Urinary bladder (tissue), 4 donors: ENCODE data around the gene SLC2A1. TPM values are rescaled to one million over a fixed set of nuclear protein-coding genes. Genes with fewer than 3 reads are reported as not detected.

Source experiments
- DNase-seq: peaks from one replicate; pipeline ENCODE4 v3.0.0-alpha.2; 2015; ENCODE audit errors: extremely low spot score
- H3K27ac ChIP-seq: one replicate; pipeline ENCODE4 v1.5.1; 2013; ENCODE audit warnings: low read depth, mild to moderate bottlenecking, moderate library complexity
- H3K36me3 ChIP-seq: one replicate; pipeline ENCODE4 v1.6.1; 2013; ENCODE audit warnings: mild to moderate bottlenecking, moderate library complexity; ENCODE audit not compliant: insufficient read depth
- H3K4me1 ChIP-seq: one replicate; pipeline ENCODE4 v1.6.1; 2013; ENCODE audit warnings: mild to moderate bottlenecking, moderate library complexity; ENCODE audit not compliant: insufficient read depth
- H3K4me3 ChIP-seq: one replicate; pipeline ENCODE4 v1.5.1; 2013; ENCODE audit warnings: low read depth, low read length
- WGBS: extraction: QIAGEN DNeasy Blood & Tissue Kit; methylation state at CpG from one replicate; pipeline ENCODE4 v1.1.7; 2013; 5-methylcytosine and 5-hydroxymethylcytosine counted together
- polyA plus RNA-seq: library from polyadenylated mRNA; stranded (reverse); fragments of 200-250 nt; gene quantifications from one replicate; pipeline ENCODE4 v1.2.3, GENCODE V29; 2013
- total RNA-seq: library from RNA; depleted of rRNA; stranded (reverse); fragments of >200 nt; gene quantifications from one replicate; pipeline ENCODE4 v1.2.3, GENCODE V29; 2014
- donor health status: healthy with polysubstance abuse.
- donor health status: healthy.

Gene SLC2A1
- total and polyA plus RNA-seq, 2 donors = 56.1 to 78.5 TPM

DNA sequence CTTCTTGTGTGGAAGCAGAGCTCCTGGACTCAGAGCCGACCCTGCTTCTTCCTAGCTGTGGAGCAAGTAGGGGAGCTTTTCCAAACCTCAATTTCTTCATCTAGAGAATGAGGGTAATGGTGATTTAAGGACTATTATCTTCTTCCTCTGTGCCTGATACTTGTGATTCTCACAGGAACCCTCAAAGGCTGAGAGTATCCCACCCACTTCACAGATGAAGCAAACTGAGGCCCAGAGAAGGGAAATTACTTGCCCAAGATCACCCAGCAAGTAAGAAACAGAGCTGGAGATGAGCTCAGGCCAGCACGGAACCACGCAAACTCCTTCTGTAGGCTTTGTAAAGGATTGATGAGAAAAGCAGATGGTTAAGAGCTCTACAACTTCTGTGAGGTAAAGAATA, 15.1 kb upstream of the SLC2A1 start:
- H3K36me3 ChIP-seq = no peaks in the 10 kb centered on the region
- WGBS = 94% methylated on average over 3 of the region's 3 CpGs
- DNase-seq = no peak
- no peak overlapping the region for H3K27ac ChIP-seq
- no peaks in the 10 kb centered on the region for H3K4me1 ChIP-seq
- H3K4me3 ChIP-seq = no peak overlapping the region

- 72% methylated on average over 11 of the region's 11 CpGs for WGBS
- no peaks in the 10 kb centered on the region for H3K4me1 ChIP-seq
- DNase-seq = no peak
- no peak overlapping the region for H3K27ac ChIP-seq
- no peaks in the 10 kb centered on the region for H3K36me3 ChIP-seq
- no peak overlapping the region for H3K4me3 ChIP-seq
Observed at GRCh38 chr1:42973286-42973685, 14.6 kb upstream of the SLC2A1 start.

DNA sequence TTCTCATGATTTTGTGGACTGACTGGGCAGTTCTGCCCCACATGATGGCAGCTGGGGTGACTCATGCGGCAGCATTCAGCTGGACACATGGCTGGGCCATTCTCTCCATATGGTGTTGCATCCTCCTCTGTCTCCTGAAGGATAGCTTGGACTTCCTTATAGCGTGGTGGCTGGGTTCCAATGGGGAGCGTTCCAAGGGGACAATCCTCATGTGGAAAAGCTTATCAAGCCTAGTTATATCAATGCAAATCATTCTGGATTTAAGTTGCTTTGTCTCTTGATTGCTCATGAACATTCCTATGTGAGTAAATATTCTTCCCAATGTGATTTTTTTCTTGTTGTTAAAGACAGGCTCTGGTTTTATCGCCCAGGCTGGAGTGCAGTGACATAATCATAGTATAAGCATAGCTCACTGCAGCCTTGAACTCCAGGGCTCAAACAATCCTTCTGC, 13.2 kb upstream of the SLC2A1 start:
- no peak overlapping the region for H3K4me3 ChIP-seq
- H3K36me3 ChIP-seq = no peaks in the 10 kb centered on the region
- H3K27ac ChIP-seq = no peak overlapping the region
- H3K4me1 ChIP-seq = no peaks in the 10 kb centered on the region
- 42% methylated on average over 4 of the region's 4 CpGs for WGBS
- no peak for DNase-seq

DNA sequence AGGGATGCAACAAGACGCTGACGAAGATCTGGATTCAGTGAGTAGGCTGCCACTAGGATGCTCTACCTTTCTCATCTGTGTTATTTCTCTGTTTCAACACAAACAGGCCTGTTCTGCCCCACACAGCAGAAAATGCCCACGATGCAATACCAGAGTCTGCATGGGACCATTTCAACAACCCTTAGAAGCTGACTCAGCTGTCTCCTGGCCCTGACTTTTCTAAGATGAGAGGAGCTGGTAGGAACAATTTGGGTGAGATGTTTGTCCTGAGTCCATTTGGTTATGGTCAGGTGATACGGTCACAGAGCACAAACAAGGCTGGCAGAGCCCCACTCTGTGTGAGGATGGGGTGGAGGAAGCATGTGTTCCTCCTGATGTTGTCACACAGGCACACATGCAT, 11.5 kb upstream of the SLC2A1 start:
- WGBS = 91% methylated on average over 4 of the region's 4 CpGs
- no peak overlapping the region for H3K4me3 ChIP-seq
- no peaks in the 10 kb centered on the region for H3K4me1 ChIP-seq
- no peak for DNase-seq
- no peak overlapping the region for H3K27ac ChIP-seq
- H3K36me3 ChIP-seq = no peaks in the 10 kb centered on the region

- H3K4me1 ChIP-seq = no peaks in the 10 kb centered on the region
- no peaks in the 10 kb centered on the region for H3K36me3 ChIP-seq
- no peak for DNase-seq
- no peak overlapping the region for H3K27ac ChIP-seq
- H3K4me3 ChIP-seq = no peak overlapping the region
- WGBS = 84% methylated on average over 3 of the region's 3 CpGs
Observed at GRCh38 chr1:42968654-42969053, 10.0 kb upstream of the SLC2A1 start.

DNA sequence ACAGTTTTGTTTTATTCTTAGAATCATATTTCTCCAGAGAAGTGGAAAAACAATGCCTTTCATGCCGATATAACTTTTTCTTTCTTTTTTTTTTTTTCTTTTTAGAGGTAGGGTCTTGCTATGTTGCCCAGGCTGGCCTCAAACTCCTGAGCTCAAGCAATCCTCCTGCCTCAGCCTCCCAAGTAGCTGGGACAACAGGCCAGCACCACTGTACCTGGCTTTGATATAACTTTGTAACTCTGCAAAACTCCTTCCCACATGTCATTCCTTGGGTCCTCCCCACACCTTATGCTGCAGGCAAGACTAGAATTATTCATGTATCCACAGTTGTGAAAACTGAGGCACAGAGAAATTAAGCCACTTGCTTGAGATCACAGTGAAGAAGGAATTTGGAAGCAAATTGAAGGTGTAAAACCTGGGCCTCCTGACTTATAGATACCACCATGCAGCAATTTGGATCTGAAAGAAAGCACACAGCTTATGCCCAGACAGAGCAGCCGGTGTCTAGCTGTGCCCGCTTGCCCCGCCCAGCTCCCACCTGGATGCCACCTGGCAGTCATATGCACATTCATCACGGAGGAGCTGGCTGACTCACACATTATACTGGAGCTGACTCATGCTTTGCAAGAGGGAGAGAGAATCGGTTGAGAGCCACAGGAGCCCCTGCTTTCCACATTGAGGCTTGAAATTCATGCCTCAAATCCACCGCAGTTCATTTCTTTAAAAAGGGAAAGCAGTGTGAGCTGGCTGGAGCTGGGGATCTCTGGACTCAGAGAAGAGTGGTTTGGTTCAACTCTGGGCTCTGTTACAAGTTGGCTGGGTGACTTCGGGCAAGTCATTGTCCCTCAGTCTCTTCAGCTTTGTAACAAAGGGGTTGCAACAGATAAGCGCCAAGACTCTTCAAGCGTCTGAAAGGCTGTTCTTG, 8.3 kb upstream of the SLC2A1 start:
- Histone ChIP-seq H3K4me1 (no peaks in the 10 kb centered on the region), H3K27ac (no peak overlapping the region), H3K4me3 (no peak overlapping the region), H3K36me3 (no peaks in the 10 kb centered on the region)
- 71% methylated on average over 10 of the region's 10 CpGs for WGBS
- DNase-seq = no peak

DNA sequence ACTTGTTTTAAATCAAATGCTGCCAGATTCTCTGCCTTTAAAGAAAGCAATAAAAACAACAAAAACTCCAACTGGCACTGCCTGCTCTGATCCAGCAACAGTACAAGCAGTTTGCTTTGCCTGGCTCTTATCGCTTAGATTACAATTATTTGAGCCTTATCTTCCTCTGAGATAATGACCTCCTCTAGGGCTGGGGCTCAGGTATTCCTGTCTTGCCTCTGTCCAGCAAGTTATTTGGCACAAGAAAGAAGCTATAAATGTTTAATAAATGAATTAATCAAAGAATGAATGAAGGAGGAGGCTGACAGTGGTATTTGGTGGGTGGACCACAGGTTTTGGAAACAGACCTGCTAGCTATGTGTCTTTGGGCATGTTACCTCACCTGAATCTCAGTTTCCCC, 6.7 kb upstream of the SLC2A1 start:
- Histone ChIP-seq H3K4me1 (no peaks in the 10 kb centered on the region), H3K4me3 (no peak overlapping the region), H3K27ac (no peak overlapping the region), H3K36me3 (no peaks in the 10 kb centered on the region)
- no peak for DNase-seq
- 77% methylated on average over 1 of the region's 1 CpG for WGBS

DNA sequence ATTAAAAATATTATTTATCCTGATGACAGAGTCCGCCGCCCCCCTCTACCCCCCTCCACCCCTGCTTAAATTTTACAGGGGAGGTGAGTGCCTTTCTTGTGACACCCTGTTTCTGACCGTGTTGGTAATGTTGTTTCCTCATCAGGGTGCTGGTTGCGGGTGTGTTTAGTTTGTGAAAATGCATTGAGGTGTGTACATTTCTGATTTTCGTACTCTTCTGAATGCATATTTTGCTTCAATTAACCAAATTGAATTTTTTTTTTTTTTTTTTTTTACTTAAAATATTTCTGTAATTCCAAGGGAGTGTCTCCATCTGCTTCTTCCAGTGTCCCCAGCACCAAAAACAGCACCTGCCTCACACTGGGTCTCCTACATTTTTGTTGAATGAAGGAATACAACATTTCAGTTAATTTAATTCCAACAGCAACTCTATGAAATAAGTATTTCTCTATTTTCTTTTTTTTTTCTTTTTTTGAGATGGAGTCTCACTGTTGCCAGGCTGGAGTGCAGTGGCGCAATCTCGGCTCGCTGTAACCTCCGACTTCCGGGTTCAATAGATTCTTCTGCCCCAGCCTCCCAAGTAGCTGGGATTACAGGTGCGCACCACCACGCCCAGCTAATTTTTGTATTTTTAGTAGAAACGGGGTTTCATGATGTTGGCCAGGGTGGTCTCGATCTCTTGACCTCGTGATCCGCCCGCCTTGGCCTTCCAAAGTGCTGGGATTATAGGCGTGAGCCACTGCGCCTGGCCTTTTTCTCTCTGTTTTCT, 5.6 kb upstream of the SLC2A1 start:
- no peaks in the 10 kb centered on the region for H3K36me3 ChIP-seq
- no peak overlapping the region for H3K27ac ChIP-seq
- DNase-seq = no peak
- WGBS = 84% methylated on average over 19 of the region's 19 CpGs
- no peak overlapping the region for H3K4me3 ChIP-seq
- no peaks in the 10 kb centered on the region for H3K4me1 ChIP-seq

GRCh38 chr1:42963378-42964043, 4.8 kb upstream of the SLC2A1 start:
- no peak for DNase-seq
- H3K4me3 ChIP-seq = no peak overlapping the region
- no peaks in the 10 kb centered on the region for H3K4me1 ChIP-seq
- 12% methylated on average over 9 of the region's 9 CpGs for WGBS
- no peaks in the 10 kb centered on the region for H3K36me3 ChIP-seq
- no peak overlapping the region for H3K27ac ChIP-seq

- whole genome bisulfite sequencing = 23% methylated on average over 13 of the region's 13 CpGs
- Histone ChIP-seq H3K4me3 (no peak overlapping the region), H3K27ac (no peak overlapping the region), H3K36me3 (no peaks in the 10 kb centered on the region), H3K4me1 (no peaks in the 10 kb centered on the region)
- no peak for DNase-seq
Observed at GRCh38 chr1:42962641-42963377, 4.1 kb upstream of the SLC2A1 start.

GRCh38 chr1:42961312-42962091, 2.8 kb upstream of the SLC2A1 start:
- Histone ChIP-seq H3K4me1 (no peaks in the 10 kb centered on the region), H3K27ac (no peak overlapping the region), H3K36me3 (no peaks in the 10 kb centered on the region), H3K4me3 (no peak overlapping the region)
- WGBS = 58% methylated on average over 6 of the region's 6 CpGs
- no peak for DNase-seq

GRCh38 chr1:42960566-42961311, 2.1 kb upstream of the SLC2A1 start:
- 91% methylated on average over 9 of the region's 9 CpGs for WGBS
- Histone ChIP-seq H3K36me3 (no peaks in the 10 kb centered on the region), H3K4me3 (no peak overlapping the region), H3K4me1 (no peaks in the 10 kb centered on the region), H3K27ac (no peak overlapping the region)
- no peak for DNase-seq
